DOHH2 (cell line): ENCODE results near the gene TSPAN1.

ENCODE experiments used
- H3F3A ChIP-seq: fragments of 200-600 bp; sonication (generic), shearing (Covaris generic); 2 replicates; pipeline ENCODE4 v1.6.0; 2016; ENCODE audit warnings: antibody characterized with exemption, mild to moderate bottlenecking; ENCODE audit not compliant: control insufficient read depth, insufficient read depth
- H3K27ac ChIP-seq: fragments of 200-600 bp; sonication (generic); 2 replicates; pipeline ENCODE4 v1.5.1; 2014; ENCODE audit warnings: low read depth, mild to moderate bottlenecking, low read length, moderate library complexity
- H3K27me3 ChIP-seq: fragments of 200-600 bp; sonication (generic); 2 replicates; pipeline ENCODE4 v1.6.1; 2014; ENCODE audit warnings: mild to moderate bottlenecking, low read length, mixed read lengths; ENCODE audit not compliant: control insufficient read depth
- H3K36me3 ChIP-seq: fragments of 200-600 bp; sonication (generic); 2 replicates; pipeline ENCODE4 v1.6.1; 2014; ENCODE audit warnings: mild to moderate bottlenecking, low read length, moderate library complexity, mixed read lengths; ENCODE audit not compliant: control insufficient read depth
- H3K4me1 ChIP-seq: fragments of 200-600 bp; sonication (generic); 2 replicates; pipeline ENCODE4 v1.6.1; 2014; ENCODE audit warnings: mild to moderate bottlenecking, low read length, mixed read lengths; ENCODE audit not compliant: control insufficient read depth
- H3K4me2 ChIP-seq: fragments of 200-600 bp; sonication (generic); 2 replicates; pipeline ENCODE4 v1.6.0; 2014; ENCODE audit warnings: mild to moderate bottlenecking, low read length, moderate library complexity
- H3K4me3 ChIP-seq: fragments of 200-600 bp; sonication (generic); 2 replicates; pipeline ENCODE4 v1.5.1; 2014; ENCODE audit warnings: mild to moderate bottlenecking, low read length, mixed read lengths
- H3K79me2 ChIP-seq: fragments of 200-600 bp; sonication (generic); 2 replicates; pipeline ENCODE4 v1.6.1; 2014; ENCODE audit warnings: mild to moderate bottlenecking, low read length, mixed read lengths; ENCODE audit not compliant: control insufficient read depth
- H3K9me2 ChIP-seq: fragments of 200-600 bp; sonication (generic); replicated peaks from 2 replicates; pipeline ENCODE4 v1.6.1; 2014; ENCODE audit warnings: mild to moderate bottlenecking, low read length, mixed read lengths; ENCODE audit not compliant: control insufficient read depth
- H3K9me3 ChIP-seq: fragments of 200-600 bp; sonication (generic); 2 replicates; pipeline ENCODE4 v1.6.1; 2014; ENCODE audit warnings: antibody characterized with exemption, low read length, mixed read lengths; ENCODE audit not compliant: control insufficient read depth, insufficient read depth
- H4K20me1 ChIP-seq: fragments of 200-600 bp; sonication (generic); 2 replicates; pipeline ENCODE4 v1.6.0; 2014; ENCODE audit warnings: low read depth, mild to moderate bottlenecking, antibody characterized with exemption, low read length, moderate library complexity; ENCODE audit not compliant: control insufficient read depth, insufficient read depth
- EZH2phosphoT487 ChIP-seq: fragments of 200-600 bp; sonication (generic); IDR thresholded peaks from 2 replicates; pipeline ENCODE4 v1.6.1; 2017; ENCODE audit warnings: borderline replicate concordance, mild to moderate bottlenecking, antibody characterized with exemption, low read length, moderate library complexity, mixed read lengths
- TF ChIP-seq, protein P1 (sequence below): fragments of 200-600 bp; sonication (generic); IDR thresholded peaks from one replicate; pipeline ENCODE4 v1.5.1; 2014; ENCODE audit warnings: antibody characterized with exemption, mild to moderate bottlenecking, low read depth, low read length; ENCODE audit not compliant: poor library complexity, severe bottlenecking

Gene TSPAN1

DNA sequence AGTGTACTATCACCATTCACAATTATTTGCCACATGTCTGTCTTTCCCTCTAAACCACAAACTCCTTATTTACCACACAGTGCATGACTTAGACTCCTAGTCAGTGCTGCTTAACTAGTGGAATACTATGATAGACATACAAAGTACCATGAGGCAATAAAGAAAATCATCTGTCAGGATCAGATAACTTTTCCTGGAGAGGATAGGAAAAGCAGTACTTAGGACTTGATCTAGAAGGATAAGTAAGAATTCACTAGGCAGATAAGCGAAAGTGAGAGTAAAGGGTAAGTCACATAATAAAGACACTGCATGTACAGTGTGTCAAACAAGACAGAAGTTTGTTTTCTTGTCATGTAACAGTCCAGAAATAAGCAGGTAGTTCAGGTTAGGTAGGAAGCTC is 21.2 kb upstream of the TSPAN1 start:
- no peak overlapping the region for H3K4me2 ChIP-seq
- no peaks in the 10 kb centered on the region for H3K9me3 ChIP-seq
- H3K27ac ChIP-seq, result no peak overlapping the region
- no peak overlapping the region for H3K4me3 ChIP-seq
- no peaks in the 10 kb centered on the region for H3K36me3 ChIP-seq
- no peaks in the 10 kb centered on the region for H4K20me1 ChIP-seq
- no peaks in the 10 kb centered on the region for H3K27me3 ChIP-seq
- H3K9me2 ChIP-seq, result no peaks in the 10 kb centered on the region
- no peak for TF ChIP-seq EZH2phosphoT487
- TF ChIP-seq, protein P1, sequence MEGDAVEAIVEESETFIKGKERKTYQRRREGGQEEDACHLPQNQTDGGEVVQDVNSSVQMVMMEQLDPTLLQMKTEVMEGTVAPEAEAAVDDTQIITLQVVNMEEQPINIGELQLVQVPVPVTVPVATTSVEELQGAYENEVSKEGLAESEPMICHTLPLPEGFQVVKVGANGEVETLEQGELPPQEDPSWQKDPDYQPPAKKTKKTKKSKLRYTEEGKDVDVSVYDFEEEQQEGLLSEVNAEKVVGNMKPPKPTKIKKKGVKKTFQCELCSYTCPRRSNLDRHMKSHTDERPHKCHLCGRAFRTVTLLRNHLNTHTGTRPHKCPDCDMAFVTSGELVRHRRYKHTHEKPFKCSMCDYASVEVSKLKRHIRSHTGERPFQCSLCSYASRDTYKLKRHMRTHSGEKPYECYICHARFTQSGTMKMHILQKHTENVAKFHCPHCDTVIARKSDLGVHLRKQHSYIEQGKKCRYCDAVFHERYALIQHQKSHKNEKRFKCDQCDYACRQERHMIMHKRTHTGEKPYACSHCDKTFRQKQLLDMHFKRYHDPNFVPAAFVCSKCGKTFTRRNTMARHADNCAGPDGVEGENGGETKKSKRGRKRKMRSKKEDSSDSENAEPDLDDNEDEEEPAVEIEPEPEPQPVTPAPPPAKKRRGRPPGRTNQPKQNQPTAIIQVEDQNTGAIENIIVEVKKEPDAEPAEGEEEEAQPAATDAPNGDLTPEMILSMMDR, result no peak
- no peaks in the 10 kb centered on the region for H3F3A ChIP-seq
- no peaks in the 10 kb centered on the region for H3K79me2 ChIP-seq
- no peaks in the 10 kb centered on the region for H3K4me1 ChIP-seq

DNA sequence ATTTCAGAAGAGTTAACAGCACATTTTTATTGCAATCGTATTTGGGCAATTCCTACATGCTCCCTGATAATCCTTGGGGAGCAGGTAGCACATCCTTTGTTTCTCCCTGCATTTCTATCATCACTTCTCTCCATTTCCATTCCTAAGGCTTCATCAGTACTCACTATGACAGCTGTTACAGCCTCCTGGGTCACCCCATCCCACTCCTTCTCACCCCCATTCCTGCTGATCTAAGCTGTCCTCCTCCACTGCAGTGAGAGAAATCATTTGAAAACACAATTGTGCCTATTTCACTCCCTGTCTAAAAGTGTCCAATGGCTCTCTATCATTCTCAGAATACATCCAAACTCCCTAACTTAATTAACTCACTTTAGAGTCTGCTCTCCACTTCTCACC is 17.0 kb upstream of the TSPAN1 start:
- Histone ChIP-seq H3K9me2 (no peaks in the 10 kb centered on the region), H3K27ac (no peak overlapping the region), H3K36me3 (no peaks in the 10 kb centered on the region), H3F3A (no peaks in the 10 kb centered on the region), H3K9me3 (no peaks in the 10 kb centered on the region), H3K4me3 (no peak overlapping the region), H3K27me3 (no peaks in the 10 kb centered on the region), H4K20me1 (no peaks in the 10 kb centered on the region), H3K4me1 (no peaks in the 10 kb centered on the region), H3K79me2 (no peaks in the 10 kb centered on the region), H3K4me2 (no peak overlapping the region)
- TF ChIP-seq EZH2phosphoT487, result no peak
- TF ChIP-seq, protein P1, result no peak

DNA sequence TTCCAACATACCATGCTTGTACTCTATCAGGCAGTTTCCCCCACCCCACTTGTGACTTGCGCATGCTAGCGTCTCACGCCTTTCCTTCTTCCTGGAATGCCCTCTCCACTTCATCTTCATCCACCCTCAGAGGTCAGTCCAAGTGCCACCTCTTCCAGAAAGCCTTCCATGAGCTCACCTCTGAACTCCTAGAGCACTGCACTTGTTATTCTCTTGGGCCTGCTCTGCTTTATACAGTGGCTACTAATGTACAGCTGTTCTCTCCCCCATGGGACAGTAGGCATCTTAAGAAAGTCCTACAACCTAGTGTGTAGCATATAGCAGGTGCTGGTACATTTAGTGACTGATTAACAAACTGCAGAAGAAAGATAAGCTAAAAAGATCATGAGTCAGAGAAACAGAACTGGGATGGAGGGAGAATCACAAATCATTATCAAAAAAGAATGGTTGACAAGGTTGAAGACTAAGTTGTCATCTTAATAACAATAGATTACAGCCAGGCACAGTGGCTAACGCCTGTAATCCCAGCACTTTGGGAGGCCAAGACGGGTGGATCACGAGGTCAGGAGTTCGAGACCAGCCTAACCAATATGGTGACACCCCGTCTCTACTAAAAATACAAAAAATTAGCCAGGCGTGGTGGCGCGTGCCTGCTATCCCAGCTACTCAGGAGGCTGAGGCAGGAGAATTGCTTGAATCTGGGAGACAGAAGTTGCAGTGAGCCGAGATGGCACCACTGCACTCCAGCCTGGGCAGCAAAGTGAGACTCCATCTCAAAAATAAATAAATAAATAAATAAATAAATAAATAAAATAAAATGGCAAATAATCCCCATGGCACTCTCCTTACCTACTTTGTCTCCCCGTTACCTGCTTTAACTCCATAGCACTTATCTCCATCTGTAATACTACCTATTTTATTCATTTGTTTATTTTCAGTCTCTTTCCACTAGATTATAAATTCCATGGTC is 16.3 kb upstream of the TSPAN1 start:
- Histone ChIP-seq H3K27me3 (no peaks in the 10 kb centered on the region), H3K4me1 (no peaks in the 10 kb centered on the region), H3K9me2 (no peaks in the 10 kb centered on the region), H3K4me3 (no peak overlapping the region), H3K79me2 (no peaks in the 10 kb centered on the region), H3K4me2 (no peak overlapping the region), H3K9me3 (no peaks in the 10 kb centered on the region), H3K36me3 (no peaks in the 10 kb centered on the region), H4K20me1 (no peaks in the 10 kb centered on the region), H3F3A (no peaks in the 10 kb centered on the region), H3K27ac (no peak overlapping the region)
- TF ChIP-seq, protein P1, result no peak
- no peak for TF ChIP-seq EZH2phosphoT487
